HEK293 (cell line): Measurements from ENCODE around the gene WDR77.
A peak's percentile ranks its signal among the peaks of the same experiment; 100 is the strongest.

Source experiments
- GLIS2 ChIP-seq: fragments of 450-650 bp; formaldehyde crosslinking; IDR thresholded peaks from 2 replicates; pipeline ENCODE4 v1.5.1; 2016; ENCODE audit warnings: missing biosample characterization, missing genetic modification characterization
- KLF16 ChIP-seq: fragments of 450-650 bp; formaldehyde crosslinking; IDR thresholded peaks from 2 replicates; pipeline ENCODE4 v1.5.1; 2017; ENCODE audit warnings: missing biosample characterization, missing genetic modification characterization
- KLF9 ChIP-seq: fragments of 450-650 bp; formaldehyde crosslinking; IDR thresholded peaks from 2 replicates; pipeline ENCODE4 v1.5.1; 2016; ENCODE audit warnings: missing biosample characterization, missing genetic modification characterization, low read depth
- REST ChIP-seq: fragments of 450-650 bp; formaldehyde crosslinking; IDR thresholded peaks from 2 replicates; pipeline ENCODE4 v1.5.1; 2016; ENCODE audit warnings: missing biosample characterization, missing genetic modification characterization
- ZBTB17 ChIP-seq: fragments of 450-650 bp; formaldehyde crosslinking; IDR thresholded peaks from 2 replicates; pipeline ENCODE4 v1.5.1; 2016; ENCODE audit warnings: missing biosample characterization, missing genetic modification characterization
- ZBTB48 ChIP-seq: fragments of 450-650 bp; formaldehyde crosslinking; IDR thresholded peaks from 2 replicates; pipeline ENCODE4 v1.5.1; 2016; ENCODE audit warnings: missing biosample characterization, missing genetic modification characterization
- ZFP3 ChIP-seq: fragments of 450-650 bp; formaldehyde crosslinking; IDR thresholded peaks from 2 replicates; pipeline ENCODE4 v1.5.1; 2016; ENCODE audit warnings: low read depth, missing biosample characterization, missing genetic modification characterization
- ZFP41 ChIP-seq: fragments of 450-650 bp; formaldehyde crosslinking; IDR thresholded peaks from 2 replicates; pipeline ENCODE4 v1.5.1; 2016; ENCODE audit warnings: missing biosample characterization, missing genetic modification characterization, borderline replicate concordance
- ZNF114 ChIP-seq: fragments of 450-650 bp; formaldehyde crosslinking; IDR thresholded peaks from 2 replicates; pipeline ENCODE4 v1.5.0; 2017; ENCODE audit warnings: missing biosample characterization, missing genetic modification characterization
- ZNF174 ChIP-seq: fragments of 450-650 bp; formaldehyde crosslinking; IDR thresholded peaks from 2 replicates; pipeline ENCODE4 v1.5.0; 2017; ENCODE audit warnings: missing biosample characterization, mild to moderate bottlenecking, missing genetic modification characterization
- ZNF311 ChIP-seq: fragments of 450-650 bp; formaldehyde crosslinking; IDR thresholded peaks from 2 replicates; pipeline ENCODE4 v1.5.1; 2017; ENCODE audit warnings: missing biosample characterization, missing genetic modification characterization, borderline replicate concordance
- ZNF335 ChIP-seq: fragments of 450-650 bp; formaldehyde crosslinking; conservative IDR thresholded peaks from 2 replicates; pipeline ENCODE4 v1.5.1; 2016; ENCODE audit warnings: missing biosample characterization, missing genetic modification characterization
- ZNF404 ChIP-seq: fragments of 450-650 bp; formaldehyde crosslinking; IDR thresholded peaks from 2 replicates; pipeline ENCODE4 v1.5.1; 2017; ENCODE audit warnings: missing biosample characterization, missing genetic modification characterization
- ZNF510 ChIP-seq: fragments of 450-650 bp; formaldehyde crosslinking; IDR thresholded peaks from 2 replicates; pipeline ENCODE4 v1.5.1; 2018; ENCODE audit warnings: mild to moderate bottlenecking, missing genetic modification characterization, missing biosample characterization; ENCODE audit not compliant: insufficient replicate concordance
- ZNF514 ChIP-seq: fragments of 450-650 bp; formaldehyde crosslinking; IDR thresholded peaks from 2 replicates; pipeline ENCODE4 v1.5.1; 2016; ENCODE audit warnings: missing biosample characterization, missing genetic modification characterization
- ZNF529 ChIP-seq: fragments of 450-650 bp; formaldehyde crosslinking; IDR thresholded peaks from 2 replicates; pipeline ENCODE4 v1.5.1; 2017; ENCODE audit warnings: missing genetic modification characterization, missing biosample characterization; ENCODE audit not compliant: insufficient replicate concordance
- ZNF585B ChIP-seq: fragments of 450-650 bp; formaldehyde crosslinking; IDR thresholded peaks from 2 replicates; pipeline ENCODE4 v1.5.1; 2016; ENCODE audit warnings: missing biosample characterization, missing genetic modification characterization
- ZNF600 ChIP-seq: fragments of 450-650 bp; formaldehyde crosslinking; IDR thresholded peaks from 2 replicates; pipeline ENCODE4 v1.5.1; 2016; ENCODE audit warnings: missing biosample characterization, missing genetic modification characterization
- ZNF639 ChIP-seq: fragments of 450-650 bp; formaldehyde crosslinking; IDR thresholded peaks from 2 replicates; pipeline ENCODE4 v1.5.1; 2016; ENCODE audit warnings: missing biosample characterization, missing genetic modification characterization
- ZNF670 ChIP-seq: fragments of 450-650 bp; formaldehyde crosslinking; IDR thresholded peaks from 2 replicates; pipeline ENCODE4 v1.5.1; 2016; ENCODE audit warnings: missing biosample characterization, missing genetic modification characterization, low read depth
- ZNF707 ChIP-seq: fragments of 450-650 bp; formaldehyde crosslinking; IDR thresholded peaks from 2 replicates; pipeline ENCODE4 v1.5.1; 2016; ENCODE audit warnings: missing biosample characterization, missing genetic modification characterization
- ZNF792 ChIP-seq: fragments of 450-650 bp; formaldehyde crosslinking; IDR thresholded peaks from 2 replicates; pipeline ENCODE4 v1.5.1; 2016; ENCODE audit warnings: missing biosample characterization, missing genetic modification characterization
- ZSCAN30 ChIP-seq: fragments of 450-650 bp; IDR thresholded peaks from 2 replicates; pipeline ENCODE4 v1.5.1; 2018; ENCODE audit warnings: missing biosample characterization, mild to moderate bottlenecking, missing genetic modification characterization, moderate library complexity
- TF ChIP-seq, protein P1 (sequence below): fragments of 450-650 bp; formaldehyde crosslinking; IDR thresholded peaks from 2 replicates; pipeline ENCODE4 v1.5.1; 2016; ENCODE audit warnings: missing biosample characterization, missing genetic modification characterization
- TF ChIP-seq, protein P2 (sequence below): fragments of 450-650 bp; formaldehyde crosslinking; IDR thresholded peaks from 2 replicates; pipeline ENCODE4 v1.5.1; 2017; ENCODE audit warnings: missing biosample characterization, missing genetic modification characterization
- TF ChIP-seq, protein P3 (sequence below): fragments of 450-650 bp; formaldehyde crosslinking; IDR thresholded peaks from 2 replicates; pipeline ENCODE4 v1.5.1; 2016; ENCODE audit warnings: missing biosample characterization, missing genetic modification characterization

The WDR77 gene

GRCh38 chr1:111448482-111448917 lies 556 bp downstream of the WDR77 start (continued):
- TF ChIP-seq, protein P1, sequence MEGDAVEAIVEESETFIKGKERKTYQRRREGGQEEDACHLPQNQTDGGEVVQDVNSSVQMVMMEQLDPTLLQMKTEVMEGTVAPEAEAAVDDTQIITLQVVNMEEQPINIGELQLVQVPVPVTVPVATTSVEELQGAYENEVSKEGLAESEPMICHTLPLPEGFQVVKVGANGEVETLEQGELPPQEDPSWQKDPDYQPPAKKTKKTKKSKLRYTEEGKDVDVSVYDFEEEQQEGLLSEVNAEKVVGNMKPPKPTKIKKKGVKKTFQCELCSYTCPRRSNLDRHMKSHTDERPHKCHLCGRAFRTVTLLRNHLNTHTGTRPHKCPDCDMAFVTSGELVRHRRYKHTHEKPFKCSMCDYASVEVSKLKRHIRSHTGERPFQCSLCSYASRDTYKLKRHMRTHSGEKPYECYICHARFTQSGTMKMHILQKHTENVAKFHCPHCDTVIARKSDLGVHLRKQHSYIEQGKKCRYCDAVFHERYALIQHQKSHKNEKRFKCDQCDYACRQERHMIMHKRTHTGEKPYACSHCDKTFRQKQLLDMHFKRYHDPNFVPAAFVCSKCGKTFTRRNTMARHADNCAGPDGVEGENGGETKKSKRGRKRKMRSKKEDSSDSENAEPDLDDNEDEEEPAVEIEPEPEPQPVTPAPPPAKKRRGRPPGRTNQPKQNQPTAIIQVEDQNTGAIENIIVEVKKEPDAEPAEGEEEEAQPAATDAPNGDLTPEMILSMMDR (tag by site-specific recombination), result no peak
- TF ChIP-seq ZNF670 (tag by site-specific recombination), result no peak
- no peak for TF ChIP-seq ZBTB17 (tag by site-specific recombination)
- TF ChIP-seq ZNF335 (tag by site-specific recombination), result peak; percentile 95
- no peak for TF ChIP-seq REST
- no peak for TF ChIP-seq ZNF639 (tag by site-specific recombination)
- TF ChIP-seq, protein P2, sequence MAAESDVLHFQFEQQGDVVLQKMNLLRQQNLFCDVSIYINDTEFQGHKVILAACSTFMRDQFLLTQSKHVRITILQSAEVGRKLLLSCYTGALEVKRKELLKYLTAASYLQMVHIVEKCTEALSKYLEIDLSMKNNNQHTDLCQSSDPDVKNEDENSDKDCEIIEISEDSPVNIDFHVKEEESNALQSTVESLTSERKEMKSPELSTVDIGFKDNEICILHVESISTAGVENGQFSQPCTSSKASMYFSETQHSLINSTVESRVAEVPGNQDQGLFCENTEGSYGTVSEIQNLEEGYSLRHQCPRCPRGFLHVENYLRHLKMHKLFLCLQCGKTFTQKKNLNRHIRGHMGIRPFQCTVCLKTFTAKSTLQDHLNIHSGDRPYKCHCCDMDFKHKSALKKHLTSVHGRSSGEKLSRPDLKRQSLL (tag by site-specific recombination), result no peak
- TF ChIP-seq, protein P3, sequence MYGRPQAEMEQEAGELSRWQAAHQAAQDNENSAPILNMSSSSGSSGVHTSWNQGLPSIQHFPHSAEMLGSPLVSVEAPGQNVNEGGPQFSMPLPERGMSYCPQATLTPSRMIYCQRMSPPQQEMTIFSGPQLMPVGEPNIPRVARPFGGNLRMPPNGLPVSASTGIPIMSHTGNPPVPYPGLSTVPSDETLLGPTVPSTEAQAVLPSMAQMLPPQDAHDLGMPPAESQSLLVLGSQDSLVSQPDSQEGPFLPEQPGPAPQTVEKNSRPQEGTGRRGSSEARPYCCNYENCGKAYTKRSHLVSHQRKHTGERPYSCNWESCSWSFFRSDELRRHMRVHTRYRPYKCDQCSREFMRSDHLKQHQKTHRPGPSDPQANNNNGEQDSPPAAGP (tag by site-specific recombination), result 0 out of 2 replicates have a peak, but pooled peaks have one; percentile 40
- TF ChIP-seq ZNF529 (tag by site-specific recombination), result no peak
- peak; percentile 85; the same call in 1 of the 2 replicates for TF ChIP-seq ZNF600 (tag by site-specific recombination)
- TF ChIP-seq ZNF585B (tag by site-specific recombination), result no peak
- no peak for TF ChIP-seq ZNF707
- no peak for TF ChIP-seq ZSCAN30
- TF ChIP-seq KLF9 (tag by site-specific recombination), result no peak
- no peak for TF ChIP-seq ZFP41
- TF ChIP-seq ZFP3 (tag by site-specific recombination), result no peak
- TF ChIP-seq ZNF114 (tag by site-specific recombination), result no peak
- no peak for TF ChIP-seq KLF16
- TF ChIP-seq ZBTB48 (tag by site-specific recombination), result no peak
- no peak for TF ChIP-seq ZNF404 (tag by site-specific recombination)
- peak; percentile 85 for TF ChIP-seq GLIS2 (tag by site-specific recombination)
- no peak for TF ChIP-seq ZNF510 (tag by site-specific recombination)
- no peak for TF ChIP-seq ZNF514 (tag by site-specific recombination)
- TF ChIP-seq ZNF792 (tag by site-specific recombination), result no peak
- no peak for TF ChIP-seq ZNF174
- no peak for TF ChIP-seq ZNF311 (tag by site-specific recombination)
